KMS-11 (cell line): ENCODE data around the gene GPR34.

ENCODE experiments used
- H2AFZ ChIP-seq: fragments of 200-600 bp; sonication (generic); 2 replicates; pipeline ENCODE4 v1.6.1; 2016; ENCODE audit warnings: antibody characterized with exemption, mixed run types, low read depth
- H3K27ac ChIP-seq: fragments of 200-600 bp; sonication (generic); 2 replicates; pipeline ENCODE4 v1.6.1; 2016; ENCODE audit warnings: mild to moderate bottlenecking, mixed run types
- H3K27me3 ChIP-seq: fragments of 200-600 bp; sonication (generic); 2 replicates; pipeline ENCODE4 v1.6.1; 2017; ENCODE audit warnings: mild to moderate bottlenecking, low read depth, mixed run types, moderate library complexity; ENCODE audit not compliant: insufficient read depth
- H3K36me3 ChIP-seq: fragments of 200-600 bp; sonication (generic); 2 replicates; pipeline ENCODE4 v1.6.1; 2017; ENCODE audit warnings: mild to moderate bottlenecking, mixed run types; ENCODE audit not compliant: insufficient read depth
- H3K4me1 ChIP-seq: fragments of 200-600 bp; sonication (generic); 2 replicates; pipeline ENCODE4 v1.6.1; 2016; ENCODE audit warnings: mild to moderate bottlenecking, low read depth, mixed run types; ENCODE audit not compliant: poor library complexity, severe bottlenecking
- H3K4me2 ChIP-seq: fragments of 200-600 bp; sonication (generic); 2 replicates; pipeline ENCODE4 v1.7.0; 2016; ENCODE audit warnings: mild to moderate bottlenecking, mixed run types
- H3K4me3 ChIP-seq: fragments of 200-600 bp; sonication (generic); IDR thresholded peaks from 2 replicates; pipeline ENCODE4 v1.6.1; 2017; ENCODE audit warnings: low read depth, low read length, mixed read lengths; ENCODE audit not compliant: insufficient read depth
- H3K79me2 ChIP-seq: fragments of 200-600 bp; sonication (generic); 2 replicates; pipeline ENCODE4 v1.6.1; 2016; ENCODE audit warnings: low read depth, mixed run types; ENCODE audit not compliant: insufficient read depth
- H3K9ac ChIP-seq: fragments of 200-600 bp; sonication (generic); 2 replicates; pipeline ENCODE4 v1.6.1; 2016; ENCODE audit warnings: mild to moderate bottlenecking, mixed run types
- H4K20me1 ChIP-seq: fragments of 200-600 bp; sonication (generic); 2 replicates; pipeline ENCODE4 v1.6.1; 2016; ENCODE audit warnings: mild to moderate bottlenecking, mixed run types; ENCODE audit not compliant: insufficient read depth
- CTCF ChIP-seq: fragments of 200-600 bp; sonication (generic); conservative IDR thresholded peaks from 2 replicates; pipeline ENCODE4 v1.6.1; 2017; ENCODE audit warnings: low read depth, mild to moderate bottlenecking, antibody characterized with exemption, low read length, moderate library complexity, mixed read lengths

GPR34 gene

DNA sequence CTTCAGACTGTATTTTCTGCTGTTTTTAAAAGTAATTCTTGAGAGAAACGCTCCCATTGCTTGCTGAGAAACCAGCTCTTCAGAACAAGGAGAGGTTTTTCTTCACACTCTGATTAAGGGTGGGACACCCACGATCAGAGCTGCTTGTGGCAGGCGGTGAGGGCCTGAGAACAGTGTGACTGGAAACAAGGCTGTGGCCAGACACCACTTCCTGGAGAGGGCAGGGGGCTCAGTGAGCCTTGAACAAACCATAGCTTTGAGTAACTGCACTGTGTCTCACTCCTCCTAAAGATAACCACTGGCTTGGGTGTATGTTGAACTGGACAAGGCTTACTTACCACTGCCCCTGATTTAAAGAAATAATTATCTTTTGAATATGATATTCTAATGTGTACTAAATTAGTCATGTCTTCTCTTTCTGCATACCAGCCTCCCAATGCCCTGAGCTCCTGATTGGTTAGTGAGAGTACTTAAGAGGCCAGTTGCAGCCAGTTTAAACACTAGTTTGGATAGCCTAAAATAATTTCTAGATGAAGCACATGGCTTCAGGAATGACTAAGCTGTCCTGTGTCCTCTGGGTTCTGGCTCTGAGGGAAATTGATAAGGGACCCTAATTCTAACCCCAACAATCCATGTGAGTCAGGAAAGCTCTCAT, 31.5 kb downstream of the GPR34 start:
- no peak for TF ChIP-seq CTCF
- H3K4me2 ChIP-seq, result no peak overlapping the region
- no peaks in the 10 kb centered on the region for H3K27me3 ChIP-seq

DNA sequence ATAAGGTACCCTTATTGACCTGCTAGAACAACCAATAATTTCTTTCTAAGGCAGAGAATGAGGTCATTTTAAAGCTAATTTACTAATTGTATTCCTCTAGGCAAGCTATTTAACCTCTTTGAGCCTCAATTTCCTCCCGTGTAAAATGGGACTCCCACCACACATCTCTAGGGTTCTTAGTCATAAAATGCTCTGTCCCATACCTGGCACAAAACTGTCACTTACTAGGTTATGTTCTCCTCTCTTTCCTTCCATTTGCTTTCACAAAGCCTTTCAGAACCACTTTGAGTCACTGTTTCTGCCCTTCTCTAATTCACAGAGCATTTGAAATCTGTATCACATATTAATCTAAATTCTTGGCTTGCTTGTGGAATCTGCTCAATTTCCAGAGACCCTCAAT, 32.8 kb downstream of the GPR34 start:
- no peaks in the 10 kb centered on the region for H3K27me3 ChIP-seq
- no peaks in the 10 kb centered on the region for H3K4me1 ChIP-seq
- H3K79me2 ChIP-seq, result no peaks in the 10 kb centered on the region

More for the DNA sequence above, 31.5 kb downstream of the GPR34 start:
- Histone ChIP-seq H3K9ac (no peak overlapping the region), H2AFZ (no peak overlapping the region), H3K79me2 (no peaks in the 10 kb centered on the region), H4K20me1 (no peaks in the 10 kb centered on the region), H3K36me3 (no peaks in the 10 kb centered on the region), H3K4me3 (no peak overlapping the region), H3K27ac (no peak overlapping the region), H3K4me1 (no peaks in the 10 kb centered on the region)

DNA sequence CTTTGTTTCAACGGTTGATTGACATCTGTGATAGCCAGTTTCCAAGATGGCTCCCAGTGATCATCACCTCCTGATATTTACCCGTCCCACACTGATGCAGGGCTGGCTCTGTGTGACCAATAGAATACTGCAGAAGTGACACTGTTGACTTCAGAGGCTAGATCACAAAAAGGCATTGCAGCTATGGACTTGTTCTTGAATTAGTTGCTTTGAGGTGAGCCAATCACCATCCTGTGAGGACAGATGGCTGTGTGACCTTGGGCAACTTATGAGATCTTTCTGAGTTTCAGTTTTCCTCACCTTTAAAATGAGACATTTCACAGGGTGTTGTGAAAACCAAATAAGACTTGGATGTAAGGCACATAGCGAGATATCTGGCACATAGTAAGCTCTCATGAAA, 33.4 kb downstream of the GPR34 start:
- H3K4me1 ChIP-seq, result no peaks in the 10 kb centered on the region
- H4K20me1 ChIP-seq, result no peaks in the 10 kb centered on the region
- H3K27me3 ChIP-seq, result no peaks in the 10 kb centered on the region
- H3K27ac ChIP-seq, result no peak overlapping the region
- H3K36me3 ChIP-seq, result no peaks in the 10 kb centered on the region
- no peak overlapping the region for H3K4me3 ChIP-seq
- H3K4me2 ChIP-seq, result no peak overlapping the region
- no peak overlapping the region for H2AFZ ChIP-seq
- no peaks in the 10 kb centered on the region for H3K79me2 ChIP-seq
- no peak for TF ChIP-seq CTCF
- H3K9ac ChIP-seq, result no peak overlapping the region

More for the DNA sequence above, 32.8 kb downstream of the GPR34 start:
- Histone ChIP-seq H4K20me1 (no peaks in the 10 kb centered on the region), H3K36me3 (no peaks in the 10 kb centered on the region), H2AFZ (no peak overlapping the region), H3K4me2 (no peak overlapping the region), H3K4me3 (no peak overlapping the region), H3K27ac (no peak overlapping the region), H3K9ac (no peak overlapping the region)
- TF ChIP-seq CTCF, result no peak

DNA sequence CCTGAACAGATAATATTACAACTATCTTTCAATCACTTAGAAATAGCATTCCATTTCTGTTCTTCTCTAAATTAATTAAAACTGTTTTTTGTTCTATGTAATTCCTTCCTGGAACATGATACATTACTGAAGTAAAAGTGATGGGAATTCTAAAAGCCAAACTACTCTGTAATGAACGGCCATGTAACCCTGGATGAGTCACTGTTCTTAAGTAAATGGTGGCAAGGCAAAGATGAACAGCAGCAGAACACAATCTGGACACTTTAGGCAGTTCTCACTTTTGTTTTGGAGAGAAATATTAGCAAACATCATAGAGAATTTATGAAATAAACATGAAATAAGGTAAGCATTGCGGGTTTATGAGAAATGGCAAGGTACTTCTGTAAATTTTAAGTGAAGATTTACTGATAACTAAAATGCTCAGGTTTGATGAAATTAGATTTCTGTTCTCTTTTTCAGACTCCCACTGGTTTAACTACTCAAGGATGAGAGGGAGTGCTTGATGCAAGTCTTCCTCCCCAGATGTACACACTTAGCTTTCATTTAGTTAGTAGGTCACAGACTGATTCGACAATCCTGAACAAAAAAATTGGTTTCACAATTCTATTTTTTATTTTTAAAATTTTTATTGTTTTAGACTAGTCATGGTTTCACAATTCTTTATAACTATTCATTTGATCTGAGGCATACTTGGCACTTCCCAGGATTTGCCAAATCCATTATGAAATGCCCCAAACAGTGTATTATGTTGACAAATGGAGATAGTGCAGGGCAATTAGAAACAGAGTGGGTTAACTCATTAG, 34.2 kb downstream of the GPR34 start:
- Histone ChIP-seq H2AFZ (no peak overlapping the region), H3K4me2 (no peak overlapping the region), H3K4me3 (no peak overlapping the region), H3K27me3 (no peaks in the 10 kb centered on the region), H3K36me3 (no peaks in the 10 kb centered on the region), H3K9ac (no peak overlapping the region), H3K4me1 (no peaks in the 10 kb centered on the region), H4K20me1 (no peaks in the 10 kb centered on the region), H3K27ac (no peak overlapping the region), H3K79me2 (no peaks in the 10 kb centered on the region)
- no peak for TF ChIP-seq CTCF
